IPS DF 6.9 (cell line): ENCODE data around the gene IPCEF1.

Source experiments
- DNase-seq: peaks from one replicate; pipeline ENCODE4 v3.0.0-alpha.2; 2013; ENCODE audit warnings: low read depth, low spot score
- H3K27ac ChIP-seq: one replicate; pipeline ENCODE4 v1.5.1; 2013; ENCODE audit warnings: low read length, control low read depth
- H3K27me3 ChIP-seq: 2 replicates; pipeline ENCODE4 v1.6.1; 2013; ENCODE audit warnings: mild to moderate bottlenecking, low read length; ENCODE audit not compliant: control insufficient read depth, insufficient read depth
- H3K36me3 ChIP-seq: 2 replicates; pipeline ENCODE4 v1.6.1; 2013; ENCODE audit warnings: low read length; ENCODE audit not compliant: control insufficient read depth, insufficient read depth
- H3K4me1 ChIP-seq: 2 replicates; pipeline ENCODE4 v1.6.1; 2013; ENCODE audit warnings: low read length; ENCODE audit not compliant: control insufficient read depth, insufficient read depth
- H3K4me3 ChIP-seq: 2 replicates; pipeline ENCODE4 v1.5.1; 2013; ENCODE audit warnings: mild to moderate bottlenecking, low read length
- H3K9me3 ChIP-seq: 2 replicates; pipeline ENCODE4 v1.6.1; 2013; ENCODE audit warnings: low read length, inconsistent platforms; ENCODE audit not compliant: control insufficient read depth, insufficient read depth
- WGBS: extraction: QIAGEN DNeasy Blood & Tissue Kit; methylation state at CpG from one replicate; pipeline ENCODE4 v1.1.7; 2013; ENCODE audit warnings: mixed read lengths, missing lambda C conversion rate; ENCODE audit not compliant: insufficient read length, insufficient coverage; 5-methylcytosine and 5-hydroxymethylcytosine counted together

IPCEF1 gene

DNA sequence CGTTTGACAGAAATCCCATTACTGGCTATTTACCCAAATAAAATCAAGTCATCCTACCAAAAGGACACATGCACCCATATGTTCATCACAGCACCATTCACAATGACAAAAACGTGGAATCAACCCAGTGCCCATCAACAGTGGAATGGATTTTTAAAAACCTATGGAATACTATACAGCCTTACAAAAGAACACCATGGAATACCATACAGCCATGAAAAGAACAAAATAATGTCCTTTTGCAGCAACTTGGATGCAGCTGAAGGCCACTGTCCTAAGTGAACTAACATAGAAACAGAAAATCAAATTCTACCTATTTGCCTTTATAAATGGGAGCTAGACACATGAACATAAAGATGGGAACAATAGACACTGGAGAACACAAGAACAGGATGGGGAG, 17.4 kb upstream of the IPCEF1 start:
- no CpG with 5 or more reads among the region's 2 CpGs for WGBS
- no peak for DNase-seq
- H3K4me3 ChIP-seq, result no peak overlapping the region
- no peaks in the 10 kb centered on the region for H3K27me3 ChIP-seq
- no peaks in the 10 kb centered on the region for H3K36me3 ChIP-seq
- H3K4me1 ChIP-seq, result no peaks in the 10 kb centered on the region
- no peak overlapping the region for H3K27ac ChIP-seq
- H3K9me3 ChIP-seq, result no peaks in the 10 kb centered on the region

- no CpG with 5 or more reads among the region's 4 CpGs for WGBS
- Histone ChIP-seq H3K27me3 (no peaks in the 10 kb centered on the region), H3K9me3 (no peaks in the 10 kb centered on the region), H3K4me3 (no peak overlapping the region), H3K27ac (no peak overlapping the region), H3K4me1 (no peaks in the 10 kb centered on the region), H3K36me3 (no peaks in the 10 kb centered on the region)
- no peak for DNase-seq
Observed at GRCh38 chr6:154371281-154371680, 14.7 kb upstream of the IPCEF1 start.

GRCh38 chr6:154370545-154370944, 13.9 kb upstream of the IPCEF1 start:
- Histone ChIP-seq H3K4me3 (no peak overlapping the region), H3K36me3 (no peaks in the 10 kb centered on the region), H3K27me3 (no peaks in the 10 kb centered on the region), H3K4me1 (no peaks in the 10 kb centered on the region), H3K27ac (no peak overlapping the region), H3K9me3 (no peaks in the 10 kb centered on the region)
- no CpG with 5 or more reads among the region's 4 CpGs for WGBS
- DNase-seq, result peak; percentile 5

- no peak for DNase-seq
- no peak overlapping the region for H3K27ac ChIP-seq
- H3K9me3 ChIP-seq, result no peaks in the 10 kb centered on the region
- H3K36me3 ChIP-seq, result no peaks in the 10 kb centered on the region
- H3K4me3 ChIP-seq, result no peak overlapping the region
- H3K4me1 ChIP-seq, result no peaks in the 10 kb centered on the region
- WGBS, result no CpG with 5 or more reads among the region's 9 CpGs
- no peaks in the 10 kb centered on the region for H3K27me3 ChIP-seq
Observed at GRCh38 chr6:154367839-154368695, 11.5 kb upstream of the IPCEF1 start.

- no peak overlapping the region for H3K4me3 ChIP-seq
- no peaks in the 10 kb centered on the region for H3K9me3 ChIP-seq
Observed at GRCh38 chr6:154367336-154367735, 10.7 kb upstream of the IPCEF1 start.

DNA sequence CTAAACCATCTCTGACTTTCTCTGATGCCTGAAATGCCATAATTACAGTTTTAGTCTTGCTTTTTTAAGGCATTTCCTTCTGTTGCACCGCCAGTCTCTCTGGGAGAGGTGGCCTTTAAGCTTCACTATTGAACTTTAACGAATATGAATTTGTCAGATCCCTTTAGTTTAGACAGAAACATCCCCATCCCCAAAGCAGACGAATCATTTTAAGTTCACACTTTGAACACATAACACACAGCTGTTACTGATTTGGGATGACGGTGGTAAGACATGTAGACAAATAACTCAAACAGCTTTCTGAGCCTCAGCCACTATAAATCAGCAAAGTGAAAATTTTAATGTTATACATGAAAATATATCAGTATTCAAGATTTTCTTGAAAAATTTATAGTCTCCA, 7.2 kb upstream of the IPCEF1 start:
- Histone ChIP-seq H3K4me3 (no peak overlapping the region), H3K9me3 (no peaks in the 10 kb centered on the region), H3K27ac (no peak overlapping the region), H3K4me1 (no peaks in the 10 kb centered on the region), H3K27me3 (no peaks in the 10 kb centered on the region), H3K36me3 (no peaks in the 10 kb centered on the region)
- no peak for DNase-seq
- WGBS, result no CpG with 5 or more reads among the region's 4 CpGs

More at GRCh38 chr6:154367336-154367735, 10.7 kb upstream of the IPCEF1 start:
- no peak for DNase-seq
- Histone ChIP-seq H3K4me1 (no peaks in the 10 kb centered on the region), H3K36me3 (no peaks in the 10 kb centered on the region), H3K27ac (no peak overlapping the region), H3K27me3 (no peaks in the 10 kb centered on the region)
- WGBS, result no CpG with 5 or more reads among the region's 5 CpGs

GRCh38 chr6:154361476-154361875, 4.9 kb upstream of the IPCEF1 start:
- Histone ChIP-seq H3K9me3 (no peaks in the 10 kb centered on the region), H3K27ac (no peak overlapping the region), H3K4me3 (no peak overlapping the region), H3K4me1 (no peaks in the 10 kb centered on the region), H3K36me3 (no peaks in the 10 kb centered on the region), H3K27me3 (no peaks in the 10 kb centered on the region)
- no peak for DNase-seq
- WGBS, result 100% methylated on average over 1 of the region's 5 CpGs

GRCh38 chr6:154360476-154360875, 3.9 kb upstream of the IPCEF1 start:
- no CpG with 5 or more reads among the region's 3 CpGs for WGBS
- H3K9me3 ChIP-seq, result no peaks in the 10 kb centered on the region
- H3K4me3 ChIP-seq, result no peak overlapping the region
- H3K27ac ChIP-seq, result no peak overlapping the region
- H3K4me1 ChIP-seq, result no peaks in the 10 kb centered on the region
- H3K27me3 ChIP-seq, result no peaks in the 10 kb centered on the region
- DNase-seq, result no peak
- no peaks in the 10 kb centered on the region for H3K36me3 ChIP-seq

DNA sequence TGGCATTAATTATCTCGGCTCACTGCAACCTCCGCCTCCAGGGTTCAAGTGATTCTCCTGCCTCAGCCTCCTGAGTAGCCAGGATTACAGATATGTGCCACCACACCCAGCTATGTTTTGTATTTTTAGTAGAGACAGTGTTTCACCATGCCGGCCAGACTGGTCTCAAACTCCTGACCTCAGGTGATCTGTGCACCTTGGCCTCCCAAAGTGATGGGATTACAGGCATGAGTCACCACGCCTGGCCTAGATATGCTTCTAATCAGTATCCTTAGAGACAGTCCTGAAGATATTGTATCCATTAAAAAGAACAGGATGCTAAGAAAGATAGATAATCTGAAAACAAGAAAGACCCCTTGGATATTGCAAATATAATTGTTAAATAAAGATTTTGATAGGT, 3.1 kb upstream of the IPCEF1 start:
- no peaks in the 10 kb centered on the region for H3K27me3 ChIP-seq
- no peaks in the 10 kb centered on the region for H3K9me3 ChIP-seq
- no peaks in the 10 kb centered on the region for H3K36me3 ChIP-seq
- no peak overlapping the region for H3K4me3 ChIP-seq
- no peaks in the 10 kb centered on the region for H3K4me1 ChIP-seq
- WGBS, result no CpG with 5 or more reads among the region's 4 CpGs
- no peak overlapping the region for H3K27ac ChIP-seq
- DNase-seq, result no peak

GRCh38 chr6:154359161-154359574, 2.6 kb upstream of the IPCEF1 start:
- Histone ChIP-seq H3K27ac (no peak overlapping the region), H3K27me3 (no peaks in the 10 kb centered on the region), H3K36me3 (no peaks in the 10 kb centered on the region), H3K4me1 (no peaks in the 10 kb centered on the region), H3K9me3 (no peaks in the 10 kb centered on the region), H3K4me3 (no peak overlapping the region)
- no peak for DNase-seq
- WGBS, result no CpG with 5 or more reads among the region's 10 CpGs

DNA sequence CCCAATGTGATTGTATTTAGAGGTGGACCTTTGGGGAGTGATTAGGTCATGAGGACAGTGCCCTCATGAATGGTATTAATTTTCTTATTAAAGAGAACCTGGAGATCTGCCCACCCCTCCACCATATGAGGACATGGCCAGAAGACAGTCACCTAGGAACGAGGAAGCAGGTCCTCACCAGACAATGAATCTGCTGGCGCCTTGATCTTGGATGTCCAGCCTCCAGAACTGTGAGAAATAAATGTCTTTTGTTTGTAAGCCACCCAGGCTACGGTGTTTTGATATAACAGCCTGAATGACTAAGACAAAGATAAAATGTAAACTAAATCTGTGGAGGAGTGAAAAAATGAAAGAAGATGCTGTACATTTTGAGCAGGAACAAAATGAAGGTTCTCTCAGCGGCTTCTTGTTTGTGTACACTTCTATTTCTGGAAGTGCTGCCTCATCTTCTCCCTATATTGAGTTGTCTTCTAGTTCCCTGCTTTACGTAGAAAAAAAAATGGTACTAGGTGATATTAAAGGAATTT, 1.5 kb upstream of the IPCEF1 start:
- H3K4me1 ChIP-seq, result no peaks in the 10 kb centered on the region
- no peaks in the 10 kb centered on the region for H3K27me3 ChIP-seq
- no peaks in the 10 kb centered on the region for H3K36me3 ChIP-seq
- DNase-seq, result no peak
- no peak overlapping the region for H3K27ac ChIP-seq
- WGBS, result no CpG with 5 or more reads among the region's 5 CpGs
- no peaks in the 10 kb centered on the region for H3K9me3 ChIP-seq
- H3K4me3 ChIP-seq, result no peak overlapping the region
